HCT116 (cell line): ENCODE results near the gene BAHCC1. TPM values are rescaled to one million over a fixed set of nuclear protein-coding genes. Genes with fewer than 3 reads are reported as not detected.

Source experiments
- ATAC-seq: fragments of 200-7000 bp; cut with Tn5 transposase; 2 replicates; pipeline ENCODE4 v1.9.1; 2020; ENCODE audit warnings: mild to moderate bottlenecking, moderate library complexity
- BruUV-seq: library from RNA; stranded (reverse); fragments of 400-500 nt; replicated peaks from 2 replicates; lab custom pipeline; 2021; lab: Mats Ljungman, UMichigan
- CTCF ChIA-PET: fragments of 300-600 bp; sonication (Branson Sonifier 250); formaldehyde crosslinking; loops from one replicate; lab custom pipeline; 2021; ENCODE audit warnings: antibody characterized with exemption; lab: Charles Lee
- POLR2A ChIA-PET: fragments of 300-600, 350-600 bp; sonication (Branson Sonifier 250); formaldehyde crosslinking; loops from one replicate; lab custom pipeline; 2021; ENCODE audit warnings: antibody characterized with exemption; lab: Charles Lee
- RAD21 ChIA-PET, 2 experiments: fragments of 300-600 bp; sonication (Branson Sonifier 250); formaldehyde crosslinking; loops; one replicate each; lab custom pipeline; 2023; ENCODE audit warnings: low total read pairs in 2 of 2; ENCODE audit not compliant: uncharacterized antibody in 2 of 2, unreplicated experiment in 2 of 2, low non-redundant PET in 1 of 2; lab: Charles Lee
- DNase-seq: peaks from one replicate; pipeline ENCODE4 v3.0.0-alpha.2; 2010; ENCODE audit warnings: low read depth, low spot score
- H2AFZ ChIP-seq: fragments of 200-600 bp; shearing (Covaris generic), sonication (generic); 2 replicates; pipeline ENCODE4 v1.6.1; 2017; ENCODE audit warnings: low read depth, mixed run types, mixed read lengths, antibody characterized with exemption, low read length; ENCODE audit not compliant: poor library complexity, severe bottlenecking
- H3K27ac ChIP-seq: 2 replicates; pipeline ENCODE4 v1.5.1; 2012; ENCODE audit warnings: low read depth, low read length
- H3K27me3 ChIP-seq: fragments of 200-600 bp; sonication (generic); 2 replicates; pipeline ENCODE4 v1.6.1; 2016; ENCODE audit warnings: mixed run types, low read length, mixed read lengths; ENCODE audit not compliant: insufficient read depth
- H3K36me3 ChIP-seq, 2 experiments: fragments of 200-500 bp in 1 of 2; fragments of 200-600 bp in 1 of 2; sonication (Bioruptor generic) in 1 of 2; sonication (generic) in 1 of 2; 2 replicates each; pipeline versions ENCODE4 v1.5.1 to v1.6.1; 2014 to 2016; ENCODE audit warnings: low read length in 2 of 2, inconsistent platforms in 1 of 2, mixed read lengths in 1 of 2, mixed run types in 1 of 2; ENCODE audit not compliant: insufficient read depth in 2 of 2, control insufficient read depth in 1 of 2
- H3K4me1 ChIP-seq, 2 experiments: fragments of 200-600 bp in 1 of 2; sonication (generic) in 1 of 2; 2 replicates each; pipeline versions ENCODE4 v1.5.1 to v1.6.1; 2012 to 2017; ENCODE audit warnings: low read length in 2 of 2, inconsistent platforms in 1 of 2, mild to moderate bottlenecking in 1 of 2, mixed read lengths in 1 of 2, mixed run types in 1 of 2, moderate library complexity in 1 of 2; ENCODE audit not compliant: insufficient read depth in 2 of 2, control insufficient read depth in 1 of 2
- H3K4me2 ChIP-seq: fragments of 200-600 bp; sonication (generic); 2 replicates; pipeline ENCODE4 v1.6.1; 2017; ENCODE audit warnings: mixed run types, low read length, mixed read lengths
- H3K4me3 ChIP-seq, 2 experiments: fragments of 200-600 bp in 1 of 2; sonication (generic) in 1 of 2; replicated peaks in 1 of 2; 2 replicates each; pipeline ENCODE4 v1.5.1; 2011 to 2016; ENCODE audit warnings: low read length in 2 of 2, control low read depth in 1 of 2, low read depth in 1 of 2, mild to moderate bottlenecking in 1 of 2, mixed read lengths in 1 of 2, mixed run types in 1 of 2
- H3K79me2 ChIP-seq: fragments of 200-600 bp; sonication (generic); 2 replicates; pipeline ENCODE4 v1.6.1; 2017; ENCODE audit warnings: mild to moderate bottlenecking, mixed run types, low read length, moderate library complexity, mixed read lengths; ENCODE audit not compliant: insufficient read depth
- H3K9ac ChIP-seq: fragments of 200-600 bp; sonication (generic); 2 replicates; pipeline ENCODE4 v1.6.1; 2016; ENCODE audit warnings: low read length, mixed read lengths
- H3K9me2 ChIP-seq: fragments of 200-600 bp; sonication (generic), shearing (Covaris generic); 2 replicates; pipeline ENCODE4 v1.6.1; 2017; ENCODE audit warnings: mixed run types, mild to moderate bottlenecking, moderate library complexity; ENCODE audit not compliant: insufficient read depth
- H3K9me3 ChIP-seq, 2 experiments: fragments of 200-500 bp in 1 of 2; fragments of 200-600 bp in 1 of 2; sonication (Bioruptor generic) in 1 of 2; sonication (generic) in 1 of 2; 2 replicates each; pipeline ENCODE4 v1.6.1; 2014 to 2017; ENCODE audit warnings: low read length in 2 of 2, mixed read lengths in 2 of 2, inconsistent platforms in 1 of 2, low read depth in 1 of 2, mild to moderate bottlenecking in 1 of 2, mixed run types in 1 of 2, moderate library complexity in 1 of 2; ENCODE audit not compliant: control insufficient read depth in 1 of 2, insufficient read depth in 1 of 2
- H4K20me1 ChIP-seq: fragments of 200-600 bp; sonication (generic), shearing (Covaris generic); 2 replicates; pipeline ENCODE4 v1.6.1; 2017; ENCODE audit warnings: mixed run types, mild to moderate bottlenecking, moderate library complexity; ENCODE audit not compliant: insufficient read depth
- EZH2 ChIP-seq: fragments of 200-600 bp; sonication (generic); IDR thresholded peaks from 2 replicates; pipeline ENCODE4 v1.6.1; 2017; ENCODE audit warnings: antibody characterized with exemption, mixed run types
- TCF7L2 ChIP-seq: IDR thresholded peaks from 2 replicates; pipeline ENCODE4 v1.7.0; 2011; ENCODE audit warnings: borderline replicate concordance, inconsistent platforms; ENCODE audit not compliant: insufficient read depth, insufficient read length; ENCODE audit errors: extremely low read depth
- ZFX ChIP-seq: fragments of 450-650 bp; IDR thresholded peaks from 2 replicates; pipeline ENCODE4 v1.6.1; 2017
- intact Hi-C: fragments of 100-400 bp; cut with micrococcal nuclease; formaldehyde crosslinking; loops from 2 replicates; pipeline ENCODE4 v1.10.0; 2022
- total RNA-seq: library from RNA; stranded (reverse); gene quantifications from one replicate; pipeline ENCODE4 v1.2.1, GENCODE V29; 2021; ENCODE audit not compliant: unreplicated experiment
- TF ChIP-seq, protein P1 (sequence below), 3 experiments: fragments of 200-600 bp in 1 of 3; sonication (generic) in 1 of 3; IDR thresholded peaks in 2 of 3; conservative IDR thresholded peaks in 1 of 3; 2 replicates each; pipeline ENCODE4 v1.5.1; 2012 to 2017; ENCODE audit warnings: low read depth in 2 of 3, low read length in 2 of 3, antibody characterized with exemption in 1 of 3, borderline replicate concordance in 1 of 3, control low read depth in 1 of 3, mild to moderate bottlenecking in 1 of 3, mixed read lengths in 1 of 3, mixed run types in 1 of 3, moderate library complexity in 1 of 3; ENCODE audit not compliant: insufficient read depth in 1 of 3
- TF ChIP-seq, protein P2 (sequence below): IDR thresholded peaks from 2 replicates; pipeline ENCODE4 v1.6.1; 2012

Gene BAHCC1
- total RNA-seq, 1 experiment from 2014 or later, result 45.2 TPM

DNA sequence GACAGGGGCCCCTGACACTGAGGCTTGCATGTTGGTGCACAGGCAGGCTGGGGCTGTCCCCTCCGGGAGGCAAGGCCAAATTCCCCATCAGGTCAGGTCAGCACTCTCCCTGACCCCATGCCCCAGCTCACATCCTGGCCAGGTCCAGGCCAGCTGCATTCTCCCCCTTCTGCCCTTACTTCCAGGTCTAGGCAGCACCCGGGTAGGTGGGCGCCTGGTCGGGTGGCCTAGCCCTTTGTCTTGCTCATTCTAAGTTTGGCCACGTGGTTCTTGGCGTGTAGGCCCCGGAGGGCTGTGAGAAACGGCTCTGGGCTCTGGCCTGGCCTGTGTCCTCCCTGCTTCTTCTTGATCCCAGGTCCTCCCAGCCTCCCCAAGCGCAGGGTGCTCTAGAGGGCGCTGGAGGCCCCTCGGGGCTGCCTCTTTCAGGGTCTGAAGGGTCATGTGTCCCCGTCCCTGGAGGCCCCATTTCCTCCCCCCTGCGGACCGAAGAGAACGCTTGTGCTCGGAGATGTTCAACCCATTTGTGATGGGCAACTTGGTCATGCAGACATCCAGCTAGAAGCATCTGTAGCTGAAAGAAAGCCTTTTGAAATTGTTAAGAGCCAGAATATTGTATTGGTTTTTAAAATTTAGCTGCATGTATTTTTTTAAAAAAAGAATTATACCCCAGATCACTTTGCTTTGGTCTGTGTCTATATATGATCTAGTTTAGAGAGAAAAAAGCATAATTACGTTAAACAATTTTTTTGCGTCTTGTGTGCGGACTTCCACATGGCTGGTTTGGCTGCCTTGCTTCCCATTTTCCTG, 6.7 kb downstream of the BAHCC1 start:
- peak overlapping the region; percentile 6; the same call in 1 of the 2 replicates for H3K4me2 ChIP-seq
- H3K36me3 ChIP-seq, result no peaks in the 10 kb centered on the region; a peak in 1 of 4 replicates
- intact Hi-C loops, result loop anchor here (2.0 kb wide), 1 partner anchor 71 kb away; no protein-coding TSS in a partner anchor
- no peaks in the 10 kb centered on the region for H3K9me3 ChIP-seq
- ChIA-PET RAD21 (interaction anchor here (0.7 to 1.4 kb wide), 4 partner anchors 45 to 110 kb away, joined by 3 to 4 read pairs (median 4); no protein-coding TSS in a partner anchor), CTCF (interaction anchor here (1.3 to 1.7 kb wide), 4 partner anchors 17 to 110 kb away, joined by 3 to 8 read pairs (median 4); no protein-coding TSS in a partner anchor), POLR2A (no interaction called here)
- peak overlapping the region; percentile 99 for H3K27ac ChIP-seq
- no peak for DNase-seq
- TF ChIP-seq EZH2 (no peak), ZFX (peak; percentile 20; the same call in 1 of the 2 replicates), TCF7L2 (no peak)
- TF ChIP-seq, protein P1, sequence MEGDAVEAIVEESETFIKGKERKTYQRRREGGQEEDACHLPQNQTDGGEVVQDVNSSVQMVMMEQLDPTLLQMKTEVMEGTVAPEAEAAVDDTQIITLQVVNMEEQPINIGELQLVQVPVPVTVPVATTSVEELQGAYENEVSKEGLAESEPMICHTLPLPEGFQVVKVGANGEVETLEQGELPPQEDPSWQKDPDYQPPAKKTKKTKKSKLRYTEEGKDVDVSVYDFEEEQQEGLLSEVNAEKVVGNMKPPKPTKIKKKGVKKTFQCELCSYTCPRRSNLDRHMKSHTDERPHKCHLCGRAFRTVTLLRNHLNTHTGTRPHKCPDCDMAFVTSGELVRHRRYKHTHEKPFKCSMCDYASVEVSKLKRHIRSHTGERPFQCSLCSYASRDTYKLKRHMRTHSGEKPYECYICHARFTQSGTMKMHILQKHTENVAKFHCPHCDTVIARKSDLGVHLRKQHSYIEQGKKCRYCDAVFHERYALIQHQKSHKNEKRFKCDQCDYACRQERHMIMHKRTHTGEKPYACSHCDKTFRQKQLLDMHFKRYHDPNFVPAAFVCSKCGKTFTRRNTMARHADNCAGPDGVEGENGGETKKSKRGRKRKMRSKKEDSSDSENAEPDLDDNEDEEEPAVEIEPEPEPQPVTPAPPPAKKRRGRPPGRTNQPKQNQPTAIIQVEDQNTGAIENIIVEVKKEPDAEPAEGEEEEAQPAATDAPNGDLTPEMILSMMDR (IDR thresholded peaks at IDR 0.05 in 2 of 3, conservative IDR thresholded peaks at IDR 0.05 in 1 of 3; ENCODE audit: borderline replicate concordance in 1 of 3, insufficient read depth in 1 of 3, low read depth in 2 of 3, low read length in 2 of 3), result peak in 2 of 3 experiments; percentile 68 to 83; a peak in 4 of 6 replicates
- TF ChIP-seq, protein P2, sequence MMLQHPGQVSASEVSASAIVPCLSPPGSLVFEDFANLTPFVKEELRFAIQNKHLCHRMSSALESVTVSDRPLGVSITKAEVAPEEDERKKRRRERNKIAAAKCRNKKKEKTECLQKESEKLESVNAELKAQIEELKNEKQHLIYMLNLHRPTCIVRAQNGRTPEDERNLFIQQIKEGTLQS, result no peak
- no peaks in the 10 kb centered on the region for H3K27me3 ChIP-seq
- no TSS peak for BruUV-seq
- H4K20me1 ChIP-seq, result no peaks in the 10 kb centered on the region
- H3K9me2 ChIP-seq, result no peaks in the 10 kb centered on the region
- peak; percentile 53 for ATAC-seq
- H3K79me2 ChIP-seq, result peaks cover 79% of the 10 kb centered on the region
- no peak overlapping the region for H2AFZ ChIP-seq
- H3K4me1 ChIP-seq, result peaks cover 23 to 29% of the 10 kb centered on the region in 2 experiments
- H3K4me3 ChIP-seq, result no peak overlapping the region
- H3K9ac ChIP-seq, result no peak overlapping the region; the same call in 1 of the 2 replicates
